Prostate gland (tissue), 2 donors: ENCODE data around the gene LRRN4. TPM values are rescaled to one million over a fixed set of nuclear protein-coding genes. Genes with fewer than 3 reads are reported as not detected.

Experiments used
- DNase-seq: peaks from one replicate; pipeline ENCODE4 v3.0.0-alpha.2; 2019; ENCODE audit warnings: low spot score
- H3K27ac ChIP-seq, 2 donors: fragments of 200-600 bp; sonication (generic); 2 replicates each; pipeline ENCODE4 v1.5.1; 2017 to 2019
- H3K27me3 ChIP-seq: fragments of 200-600 bp; sonication (generic); replicated peaks from 2 replicates; pipeline ENCODE4 v1.5.1; 2019; ENCODE audit not compliant: insufficient read depth
- H3K36me3 ChIP-seq, 2 donors: fragments of 200-600 bp; sonication (generic); 1 replicate in 1 of 2; 2 replicates in 1 of 2; pipeline versions ENCODE4 v1.5.1 to v1.8.1; 2017 to 2019
- H3K4me1 ChIP-seq: fragments of 200-600 bp; sonication (generic); replicated peaks from 2 replicates; pipeline ENCODE4 v1.5.1; 2019
- H3K4me3 ChIP-seq, 2 donors: fragments of 200-600 bp; sonication (generic); 2 replicates each; pipeline ENCODE4 v1.5.1; 2017 to 2019
- H3K9me3 ChIP-seq: fragments of 200-600 bp; sonication (generic); 2 replicates; pipeline ENCODE4 v1.5.1; 2017
- POLR2A ChIP-seq: fragments of 450-650 bp; IDR thresholded peaks from one replicate; pipeline ENCODE4 v1.6.1; 2016; ENCODE audit warnings: antibody characterized with exemption, mild to moderate bottlenecking
- POLR2AphosphoS5 ChIP-seq: sonication (generic); formaldehyde crosslinking; IDR thresholded peaks from one replicate; pipeline ENCODE4 v1.6.1; 2017; ENCODE audit warnings: antibody characterized with exemption
- WGBS: methylation state at CpG from one replicate; pipeline ENCODE4 v1.1.5; 2018; 5-methylcytosine and 5-hydroxymethylcytosine counted together
- intact Hi-C: fragments of 100-400 bp; cut with DNase I; formaldehyde crosslinking; loops from one replicate; pipeline ENCODE4 v1.14.2; 2022
- total RNA-seq, 2 donors: library from RNA; depleted of rRNA; stranded (reverse); fragments of >200 nt; gene quantifications; one replicate each; pipeline ENCODE4 v1.1.0, GENCODE V29; 2016
- TF ChIP-seq, protein P1 (sequence below), 4 experiments: fragments of 200-600 bp in 2 of 4; fragments of 450-650 bp in 2 of 4; sonication (generic) in 2 of 4; IDR thresholded peaks; 1 replicate in 3 of 4; 2 replicates in 1 of 4; pipeline ENCODE4 v1.5.1; 2016 to 2019; ENCODE audit warnings: antibody characterized with exemption in 4 of 4, mild to moderate bottlenecking in 2 of 4, moderate library complexity in 2 of 4

LRRN4 gene
- total RNA-seq, 2 donors from 2014 or later = 0.68 TPM; not detected in 1

DNA sequence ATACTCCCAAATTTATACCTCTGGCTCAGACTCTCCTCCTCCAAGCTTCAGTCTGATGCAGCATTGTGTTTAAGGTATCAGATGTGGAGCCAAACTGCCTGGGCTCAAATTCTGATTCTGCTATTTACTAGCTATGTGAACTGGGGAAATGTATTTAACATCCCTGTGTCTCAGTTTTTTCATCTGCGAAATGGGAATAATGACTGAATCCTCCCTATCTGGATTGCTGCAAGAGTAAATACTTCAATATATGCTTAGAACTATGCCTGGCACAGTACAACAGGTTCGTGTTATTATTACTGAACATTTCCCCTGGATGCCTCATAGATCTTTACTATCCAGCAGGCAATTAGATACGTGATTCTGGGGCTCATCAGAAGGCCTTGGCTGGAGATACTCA lies 5.5 kb downstream of the LRRN4 start:
- H3K27me3 ChIP-seq = no peaks in the 10 kb centered on the region
- no peak overlapping the region for H3K4me3 ChIP-seq
- TF ChIP-seq, protein P1, sequence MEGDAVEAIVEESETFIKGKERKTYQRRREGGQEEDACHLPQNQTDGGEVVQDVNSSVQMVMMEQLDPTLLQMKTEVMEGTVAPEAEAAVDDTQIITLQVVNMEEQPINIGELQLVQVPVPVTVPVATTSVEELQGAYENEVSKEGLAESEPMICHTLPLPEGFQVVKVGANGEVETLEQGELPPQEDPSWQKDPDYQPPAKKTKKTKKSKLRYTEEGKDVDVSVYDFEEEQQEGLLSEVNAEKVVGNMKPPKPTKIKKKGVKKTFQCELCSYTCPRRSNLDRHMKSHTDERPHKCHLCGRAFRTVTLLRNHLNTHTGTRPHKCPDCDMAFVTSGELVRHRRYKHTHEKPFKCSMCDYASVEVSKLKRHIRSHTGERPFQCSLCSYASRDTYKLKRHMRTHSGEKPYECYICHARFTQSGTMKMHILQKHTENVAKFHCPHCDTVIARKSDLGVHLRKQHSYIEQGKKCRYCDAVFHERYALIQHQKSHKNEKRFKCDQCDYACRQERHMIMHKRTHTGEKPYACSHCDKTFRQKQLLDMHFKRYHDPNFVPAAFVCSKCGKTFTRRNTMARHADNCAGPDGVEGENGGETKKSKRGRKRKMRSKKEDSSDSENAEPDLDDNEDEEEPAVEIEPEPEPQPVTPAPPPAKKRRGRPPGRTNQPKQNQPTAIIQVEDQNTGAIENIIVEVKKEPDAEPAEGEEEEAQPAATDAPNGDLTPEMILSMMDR (IDR thresholded peaks at IDR 0.05) = no peak
- TF ChIP-seq POLR2A = no peak
- no peak for TF ChIP-seq POLR2AphosphoS5
- intact Hi-C loops = no loop called here
- WGBS = 91% methylated on average over 3 of the region's 3 CpGs
- no peaks in the 10 kb centered on the region for H3K4me1 ChIP-seq
- H3K36me3 ChIP-seq = no peaks in the 10 kb centered on the region
- no peak overlapping the region for H3K27ac ChIP-seq
- no peak for DNase-seq
- no peaks in the 10 kb centered on the region for H3K9me3 ChIP-seq

DNA sequence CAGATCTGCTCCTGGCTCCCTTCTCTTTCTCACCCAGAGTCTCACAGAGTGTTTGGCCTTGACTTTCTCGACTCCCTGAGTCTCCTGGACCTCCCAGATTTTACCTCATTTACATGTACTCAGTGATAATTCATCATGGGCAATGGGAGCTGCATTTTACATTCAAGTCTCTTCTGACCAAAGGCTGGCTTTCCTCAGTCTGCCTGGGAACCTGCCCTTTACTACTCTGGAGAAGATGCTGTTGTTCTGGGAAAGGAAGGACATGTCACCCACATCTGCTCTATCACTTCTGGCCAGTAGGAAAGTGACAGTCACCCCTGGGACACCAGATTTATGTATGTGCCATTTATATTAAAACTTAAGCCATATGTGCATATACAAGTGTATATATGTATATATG lies 7.4 kb downstream of the LRRN4 start:
- DNase-seq = no peak
- TF ChIP-seq POLR2A (no peak), POLR2AphosphoS5 (no peak)
- TF ChIP-seq, protein P1 (IDR thresholded peaks at IDR 0.05) = no peak
- no peaks in the 10 kb centered on the region for H3K9me3 ChIP-seq
- no peak overlapping the region for H3K27ac ChIP-seq
- no peaks in the 10 kb centered on the region for H3K4me1 ChIP-seq
- intact Hi-C loops = no loop called here
- WGBS = 59% methylated on average over 1 of the region's 1 CpG
- H3K4me3 ChIP-seq = no peak overlapping the region
- no peaks in the 10 kb centered on the region for H3K27me3 ChIP-seq
- no peaks in the 10 kb centered on the region for H3K36me3 ChIP-seq

- Histone ChIP-seq H3K9me3 (no peaks in the 10 kb centered on the region), H3K36me3 (no peaks in the 10 kb centered on the region), H3K27ac (no peak overlapping the region), H3K4me3 (no peak overlapping the region), H3K4me1 (no peaks in the 10 kb centered on the region), H3K27me3 (no peaks in the 10 kb centered on the region)
- intact Hi-C loops = no loop called here
- no peak for DNase-seq
- no peak for TF ChIP-seq POLR2A
- no peak for TF ChIP-seq POLR2AphosphoS5
- TF ChIP-seq, protein P1 (IDR thresholded peaks at IDR 0.05) = no peak
These were observed 8.3 kb downstream of the LRRN4 start for GRCh38 chr20:6045566-6045965.

DNA sequence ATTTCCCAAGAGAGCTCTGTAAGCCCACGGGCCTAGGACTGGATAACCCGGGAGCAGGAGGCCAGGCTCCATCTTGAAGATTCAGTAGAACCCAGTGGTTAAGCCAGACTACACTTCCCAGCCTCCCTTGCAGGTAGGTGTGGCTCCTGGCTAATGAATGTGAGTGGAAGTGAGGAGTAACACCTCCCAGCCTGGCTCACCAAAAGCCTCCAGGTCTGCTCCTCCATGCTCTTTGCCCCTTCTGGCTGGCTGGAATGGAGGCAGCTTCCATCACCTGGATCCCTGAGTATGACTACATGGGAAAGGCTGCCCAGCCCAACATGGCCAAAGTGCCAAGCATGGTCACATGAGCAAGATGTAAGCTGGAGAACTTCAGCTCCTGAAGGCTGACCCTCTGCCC lies 9.7 kb downstream of the LRRN4 start:
- TF ChIP-seq, protein P1 (IDR thresholded peaks at IDR 0.05) = no peak
- TF ChIP-seq POLR2AphosphoS5 = no peak
- no peak for TF ChIP-seq POLR2A
- no peaks in the 10 kb centered on the region for H3K9me3 ChIP-seq
- H3K4me1 ChIP-seq = no peaks in the 10 kb centered on the region
- 84% methylated on average over 2 of the region's 2 CpGs for WGBS
- H3K36me3 ChIP-seq = no peaks in the 10 kb centered on the region
- intact Hi-C loops = no loop called here
- H3K27me3 ChIP-seq = no peaks in the 10 kb centered on the region
- no peak for DNase-seq
- H3K4me3 ChIP-seq = no peak overlapping the region
- no peak overlapping the region for H3K27ac ChIP-seq

DNA sequence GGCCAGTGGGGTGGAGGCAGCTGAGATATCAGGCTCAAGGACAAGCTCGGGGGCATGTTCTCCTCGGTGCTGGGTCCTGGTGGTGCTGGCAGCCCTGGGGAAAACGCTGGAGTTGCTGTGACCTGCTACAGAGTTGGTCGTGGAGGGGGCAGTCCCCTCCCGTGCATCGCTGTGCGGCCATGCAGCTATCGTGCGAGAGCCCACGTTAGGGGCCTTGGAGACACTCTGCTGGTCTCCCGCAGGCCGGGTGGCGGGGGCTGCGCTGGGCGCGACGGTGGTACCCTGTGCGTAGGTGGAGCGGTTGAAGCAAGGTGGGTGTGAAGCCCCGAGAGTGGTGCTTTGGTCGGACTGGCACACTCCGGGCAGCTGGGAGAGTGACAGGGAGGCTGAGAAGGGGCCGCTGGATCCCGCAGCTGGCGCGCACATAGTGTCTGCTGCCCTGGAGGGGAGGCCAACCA lies 12.0 kb downstream of the LRRN4 start:
- Histone ChIP-seq H3K9me3 (no peaks in the 10 kb centered on the region), H3K27me3 (no peaks in the 10 kb centered on the region), H3K4me3 (no peak overlapping the region), H3K4me1 (no peaks in the 10 kb centered on the region), H3K36me3 (no peaks in the 10 kb centered on the region), H3K27ac (no peak overlapping the region)
- DNase-seq = no peak
- no peak for TF ChIP-seq POLR2AphosphoS5
- TF ChIP-seq, protein P1 (IDR thresholded peaks at IDR 0.05) = no peak
- no peak for TF ChIP-seq POLR2A
- 92% methylated on average over 26 of the region's 26 CpGs for WGBS
- intact Hi-C loops = no loop called here
